Measurements from ENCODE around the gene CD63. TPM values are rescaled to one million over a fixed set of nuclear protein-coding genes. Genes with fewer than 3 reads are reported as not detected.

Gene CD63
- total RNA-seq, 1 donor from 2014 or later, result 1,095 TPM

GRCh38 chr12:55739025-55739378, 10.2 kb upstream of the CD63 start:
- H3K4me3 ChIP-seq (ENCODE audit: low read depth, low read length), result peak overlapping the region; percentile 61
- DNase-seq (ENCODE audit: low read depth), result no peak

DNA sequence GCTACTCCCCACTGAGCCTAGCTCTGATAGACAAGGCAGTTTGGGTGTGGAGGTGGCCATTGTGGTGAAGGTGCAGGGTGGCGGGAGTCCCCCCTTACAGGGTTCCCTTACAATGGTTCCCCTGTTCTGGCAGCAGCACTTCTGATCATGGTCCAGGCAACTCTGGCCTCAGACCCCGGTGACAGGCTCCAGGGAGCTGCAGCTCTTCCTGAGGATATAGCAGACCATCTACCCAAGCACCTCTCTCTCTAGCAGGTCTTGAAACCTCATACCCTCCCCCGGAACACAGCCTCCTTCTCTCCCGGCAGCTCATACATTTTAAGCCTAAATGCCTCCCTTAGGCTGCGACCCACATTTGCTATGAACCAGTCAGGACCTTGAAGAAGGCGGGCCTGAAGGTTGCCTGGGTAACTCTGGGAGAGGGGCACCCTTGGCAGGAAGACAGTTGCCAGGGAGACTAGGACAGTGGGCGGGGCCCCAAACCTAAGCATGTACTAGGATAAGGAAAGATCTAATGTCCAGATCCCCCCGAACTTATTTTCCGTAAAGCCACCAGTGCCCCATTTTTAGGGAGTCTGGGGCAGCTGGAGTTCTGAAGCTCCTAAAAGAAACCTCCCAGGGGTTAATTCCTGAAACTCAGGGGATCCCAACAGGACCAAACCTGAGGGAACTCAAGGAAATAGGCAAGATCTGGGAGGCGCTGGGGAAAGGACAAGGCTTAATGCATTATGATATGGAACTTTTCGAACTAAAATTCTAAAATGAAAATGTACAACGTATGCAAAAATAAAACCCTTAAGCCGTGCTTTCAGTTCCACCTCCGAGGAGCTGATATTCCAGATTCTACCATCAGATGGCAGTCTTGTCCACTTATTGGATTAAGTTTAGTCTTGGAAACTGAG, 9.6 kb upstream of the CD63 start:
- DNase-seq (ENCODE audit: low read depth), result no peak
- TF ChIP-seq, protein P1, sequence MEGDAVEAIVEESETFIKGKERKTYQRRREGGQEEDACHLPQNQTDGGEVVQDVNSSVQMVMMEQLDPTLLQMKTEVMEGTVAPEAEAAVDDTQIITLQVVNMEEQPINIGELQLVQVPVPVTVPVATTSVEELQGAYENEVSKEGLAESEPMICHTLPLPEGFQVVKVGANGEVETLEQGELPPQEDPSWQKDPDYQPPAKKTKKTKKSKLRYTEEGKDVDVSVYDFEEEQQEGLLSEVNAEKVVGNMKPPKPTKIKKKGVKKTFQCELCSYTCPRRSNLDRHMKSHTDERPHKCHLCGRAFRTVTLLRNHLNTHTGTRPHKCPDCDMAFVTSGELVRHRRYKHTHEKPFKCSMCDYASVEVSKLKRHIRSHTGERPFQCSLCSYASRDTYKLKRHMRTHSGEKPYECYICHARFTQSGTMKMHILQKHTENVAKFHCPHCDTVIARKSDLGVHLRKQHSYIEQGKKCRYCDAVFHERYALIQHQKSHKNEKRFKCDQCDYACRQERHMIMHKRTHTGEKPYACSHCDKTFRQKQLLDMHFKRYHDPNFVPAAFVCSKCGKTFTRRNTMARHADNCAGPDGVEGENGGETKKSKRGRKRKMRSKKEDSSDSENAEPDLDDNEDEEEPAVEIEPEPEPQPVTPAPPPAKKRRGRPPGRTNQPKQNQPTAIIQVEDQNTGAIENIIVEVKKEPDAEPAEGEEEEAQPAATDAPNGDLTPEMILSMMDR (conservative IDR thresholded peaks at IDR 0.05; ENCODE audit: low read depth, low read length), result peak; percentile 78
- peak overlapping the region; percentile 61 for H3K4me3 ChIP-seq (ENCODE audit: low read depth, low read length)

More at GRCh38 chr12:55739025-55739378, 10.2 kb upstream of the CD63 start:
- TF ChIP-seq, protein P1 (conservative IDR thresholded peaks at IDR 0.05; ENCODE audit: low read depth, low read length), result no peak

- no peak for DNase-seq (ENCODE audit: low read depth)
- H3K4me3 ChIP-seq (ENCODE audit: low read depth, low read length), result peak overlapping the region; percentile 61
- TF ChIP-seq, protein P1 (conservative IDR thresholded peaks at IDR 0.05; ENCODE audit: low read depth, low read length), result no peak
These were observed 8.8 kb upstream of the CD63 start for GRCh38 chr12:55737581-55738122.

GRCh38 chr12:55736780-55737580, 8.2 kb upstream of the CD63 start:
- TF ChIP-seq, protein P1 (conservative IDR thresholded peaks at IDR 0.05; ENCODE audit: low read depth, low read length), result peak; percentile 98
- DNase-seq (ENCODE audit: low read depth), result no peak
- no peak overlapping the region for H3K4me3 ChIP-seq (ENCODE audit: low read depth, low read length)

GRCh38 chr12:55736076-55736475, 7.3 kb upstream of the CD63 start:
- DNase-seq (ENCODE audit: low read depth), result no peak
- H3K4me3 ChIP-seq (ENCODE audit: low read depth, low read length), result no peak overlapping the region
- TF ChIP-seq, protein P1 (conservative IDR thresholded peaks at IDR 0.05; ENCODE audit: low read depth, low read length), result no peak

GRCh38 chr12:55734595-55734994, 5.8 kb upstream of the CD63 start:
- H3K4me3 ChIP-seq (ENCODE audit: low read depth, low read length), result no peak overlapping the region
- TF ChIP-seq, protein P1 (conservative IDR thresholded peaks at IDR 0.05; ENCODE audit: low read depth, low read length), result no peak
- no peak for DNase-seq (ENCODE audit: low read depth)

All from epithelial cell of proximal tubule (primary cell).